H1 (cell line): ENCODE results near the gene GDPD1. TPM values are rescaled to one million over a fixed set of nuclear protein-coding genes. Genes with fewer than 3 reads are reported as not detected.

Source experiments
- CTCF ChIA-PET: fragments of 300-600 bp; sonication (Branson Sonifier 250); formaldehyde crosslinking; loops from one replicate; lab custom pipeline; 2021; ENCODE audit not compliant: partially characterized antibody; lab: Charles Lee
- POLR2A ChIA-PET: fragments of 300-600 bp; sonication (Branson Sonifier 250); formaldehyde crosslinking; loops from one replicate; lab custom pipeline; 2021; ENCODE audit warnings: inconsistent platforms; ENCODE audit not compliant: partially characterized antibody; lab: Charles Lee
- DNase-seq, 2 experiments: peaks; one replicate each; pipeline versions ENCODE4 v3.0.0 to v3.0.0-alpha.2; 2010 to 2022; ENCODE audit warnings: low spot score in 2 of 2, low read depth in 1 of 2, mixed read lengths in 1 of 2
- FAIRE-seq: peaks from 2 replicates; lab custom pipeline; 2011; peaks lifted over from hg19 to GRCh38; lab: Jason Lieb, UNC
- H2AFZ ChIP-seq: 2 replicates; pipeline ENCODE4 v1.8.1; 2012; ENCODE audit warnings: low read length, inconsistent platforms
- H2AK5ac ChIP-seq: 2 replicates; pipeline ENCODE4 v1.6.1; 2013; ENCODE audit warnings: low read depth, low read length
- H2BK120ac ChIP-seq: replicated peaks from 2 replicates; pipeline ENCODE3; 2013; ENCODE audit warnings: low read depth, low read length, inconsistent platforms
- H2BK12ac ChIP-seq: 2 replicates; pipeline ENCODE4 v1.6.1; 2013; ENCODE audit warnings: low read depth, low read length
- H2BK15ac ChIP-seq: 2 replicates; pipeline ENCODE4 v1.6.1; 2013; ENCODE audit warnings: low read length
- H2BK20ac ChIP-seq: 2 replicates; pipeline ENCODE4 v1.6.1; 2013; ENCODE audit warnings: low read length
- H2BK5ac ChIP-seq: 2 replicates; pipeline ENCODE4 v1.6.1; 2013; ENCODE audit warnings: low read depth, low read length
- H3K14ac ChIP-seq: 2 replicates; pipeline ENCODE4 v1.6.1; 2013; ENCODE audit warnings: inconsistent platforms; ENCODE audit not compliant: insufficient read length
- H3K18ac ChIP-seq: 2 replicates; pipeline ENCODE4 v1.6.1; 2013; ENCODE audit warnings: low read length; ENCODE audit errors: extremely low read depth
- H3K23ac ChIP-seq: 2 replicates; pipeline ENCODE4 v1.6.1; 2013; ENCODE audit warnings: inconsistent platforms; ENCODE audit not compliant: insufficient read length
- H3K23me2 ChIP-seq: 2 replicates; pipeline ENCODE4 v1.6.1; 2013; ENCODE audit warnings: low read depth, low read length
- H3K27ac ChIP-seq: 2 replicates; pipeline ENCODE4 v1.6.1; 2011; ENCODE audit warnings: low read depth, low read length, inconsistent platforms
- H3K27me3 ChIP-seq, 4 experiments: replicated peaks in 1 of 4; 1 replicate in 1 of 4; 2 replicates in 3 of 4; pipeline versions ENCODE4 v1.6.1 to v1.8.1; 2011 to 2013; ENCODE audit warnings: low read length in 3 of 4, mild to moderate bottlenecking in 3 of 4, inconsistent platforms in 2 of 4, mixed read lengths in 2 of 4, moderate library complexity in 1 of 4; ENCODE audit not compliant: control insufficient read depth in 3 of 4, insufficient read depth in 3 of 4; ENCODE audit errors: extremely low read depth in 1 of 4
- H3K36me3 ChIP-seq, 4 experiments: 2 replicates each; pipeline versions ENCODE4 v1.6.1 to v1.8.1; 2011 to 2013; ENCODE audit warnings: mild to moderate bottlenecking in 4 of 4, low read length in 3 of 4, moderate library complexity in 2 of 4, control low read depth in 1 of 4, inconsistent platforms in 1 of 4; ENCODE audit not compliant: insufficient read depth in 4 of 4, control insufficient read depth in 2 of 4
- H3K4ac ChIP-seq: replicated peaks from 2 replicates; pipeline ENCODE3; 2013; ENCODE audit warnings: low read length, low read depth, mixed read lengths, inconsistent platforms; ENCODE audit not compliant: insufficient read length
- H3K4me1 ChIP-seq, 4 experiments: replicated peaks in 1 of 4; 1 replicate in 1 of 4; 2 replicates in 3 of 4; pipeline versions ENCODE4 v1.6.1 to v1.8.1; 2011 to 2013; ENCODE audit warnings: low read length in 3 of 4, inconsistent platforms in 2 of 4, mixed read lengths in 1 of 4; ENCODE audit not compliant: insufficient read depth in 4 of 4, control insufficient read depth in 3 of 4
- H3K4me2 ChIP-seq, 2 experiments: 2 replicates each; pipeline versions ENCODE4 v1.6.1 to v1.8.1; 2011 to 2013; ENCODE audit warnings: low read depth in 2 of 2, low read length in 2 of 2, control low read depth in 1 of 2, inconsistent platforms in 1 of 2, mild to moderate bottlenecking in 1 of 2; ENCODE audit not compliant: insufficient read depth in 1 of 2
- H3K4me3 ChIP-seq, 4 experiments: fragments of 200-600, 300-600 bp in 1 of 4; sonication (generic), shearing (Covaris generic), sonication (Bioruptor Twin) in 1 of 4; 2 replicates each; pipeline versions ENCODE4 v1.5.1 to v1.8.1; 2011 to 2016; ENCODE audit warnings: low read length in 4 of 4, low read depth in 3 of 4, control low read depth in 2 of 4, inconsistent platforms in 2 of 4, mild to moderate bottlenecking in 2 of 4, mixed read lengths in 1 of 4, moderate library complexity in 1 of 4; ENCODE audit not compliant: insufficient read depth in 2 of 4; ENCODE audit errors: extremely low read depth in 1 of 4
- H3K56ac ChIP-seq: replicated peaks from 2 replicates; pipeline ENCODE3; 2013; ENCODE audit warnings: low read depth, mild to moderate bottlenecking, mixed read lengths, low read length, inconsistent platforms; ENCODE audit not compliant: insufficient read length
- H3K79me1 ChIP-seq: 2 replicates; pipeline ENCODE4 v1.6.1; 2013; ENCODE audit warnings: low read depth, low read length, control low read depth
- H3K79me2 ChIP-seq, 2 experiments: 2 replicates each; pipeline versions ENCODE4 v1.6.1 to v1.8.1; 2012 to 2013; ENCODE audit warnings: low read length in 2 of 2, mild to moderate bottlenecking in 2 of 2, inconsistent platforms in 1 of 2; ENCODE audit not compliant: insufficient read depth in 2 of 2, control insufficient read depth in 1 of 2
- H3K9ac ChIP-seq, 4 experiments: replicated peaks in 1 of 4; 1 replicate in 1 of 4; 2 replicates in 3 of 4; pipeline versions ENCODE4 v1.6.1 to v1.8.1; 2011 to 2013; ENCODE audit warnings: low read depth in 3 of 4, low read length in 3 of 4, control low read depth in 2 of 4, mild to moderate bottlenecking in 2 of 4, moderate library complexity in 2 of 4, inconsistent platforms in 1 of 4; ENCODE audit errors: extremely low read depth in 1 of 4
- H3K9me3 ChIP-seq, 2 experiments: 2 replicates each; pipeline versions ENCODE4 v1.6.1 to v1.8.1; 2012 to 2013; ENCODE audit warnings: mild to moderate bottlenecking in 2 of 2, moderate library complexity in 2 of 2, control low read depth in 1 of 2, inconsistent platforms in 1 of 2, low read depth in 1 of 2, low read length in 1 of 2, mixed read lengths in 1 of 2; ENCODE audit not compliant: insufficient read depth in 2 of 2
- H4K20me1 ChIP-seq, 2 experiments: replicated peaks in 1 of 2; 2 replicates each; pipeline versions ENCODE3 to v1.8.1; 2011 to 2013; ENCODE audit warnings: inconsistent platforms in 2 of 2, low read length in 2 of 2, mild to moderate bottlenecking in 1 of 2; ENCODE audit not compliant: insufficient read depth in 2 of 2, control insufficient read depth in 1 of 2
- H4K5ac ChIP-seq: 2 replicates; pipeline ENCODE4 v1.6.1; 2013; ENCODE audit warnings: low read length, low read depth, mixed read lengths, inconsistent platforms; ENCODE audit not compliant: insufficient read length
- H4K8ac ChIP-seq: 2 replicates; pipeline ENCODE4 v1.8.0; 2013; ENCODE audit warnings: mild to moderate bottlenecking, moderate library complexity, low read length, inconsistent platforms; ENCODE audit not compliant: insufficient read depth; ENCODE audit errors: extremely low read depth
- H4K91ac ChIP-seq: replicated peaks from 2 replicates; pipeline ENCODE3; 2013; ENCODE audit warnings: low read length, mixed read lengths, inconsistent platforms; ENCODE audit not compliant: insufficient read length
- BACH1 ChIP-seq: IDR thresholded peaks from 2 replicates; pipeline ENCODE4 v1.6.1; 2012; ENCODE audit warnings: low read length, improper control_type of control experiment
- BRCA1 ChIP-seq: IDR thresholded peaks from 2 replicates; pipeline ENCODE4 v1.6.1; 2012; ENCODE audit warnings: low read depth, low read length, improper control_type of control experiment
- CBX8 ChIP-seq: fragments of 300-800, 300-1000 bp; sonication (generic); IDR thresholded peaks from 2 replicates; pipeline ENCODE4 v1.7.1; 2016; ENCODE audit warnings: low read depth, low read length, borderline replicate concordance
- CREB1 ChIP-seq: IDR thresholded peaks from 2 replicates; pipeline ENCODE4 v1.6.1; 2012; ENCODE audit warnings: inconsistent platforms
- CTBP2 ChIP-seq: IDR thresholded peaks from 2 replicates; pipeline ENCODE4 v1.7.0; 2011; ENCODE audit warnings: borderline replicate concordance, mild to moderate bottlenecking, moderate library complexity, mixed read lengths, low read length; ENCODE audit not compliant: insufficient read depth, insufficient read length
- EP300 ChIP-seq, 2 experiments: IDR thresholded peaks; 1 replicate in 1 of 2; 2 replicates in 1 of 2; pipeline ENCODE4 v1.6.1; 2011 to 2012; ENCODE audit warnings: low read depth in 2 of 2, low read length in 2 of 2, mild to moderate bottlenecking in 2 of 2, borderline replicate concordance in 1 of 2, inconsistent platforms in 1 of 2, moderate library complexity in 1 of 2
- FOSL1 ChIP-seq: IDR thresholded peaks from 2 replicates; pipeline ENCODE4 v1.6.1; 2011; ENCODE audit warnings: mild to moderate bottlenecking, low read depth, low read length, moderate library complexity; ENCODE audit not compliant: insufficient read depth
- GTF2F1 ChIP-seq: IDR thresholded peaks from 2 replicates; pipeline ENCODE4 v1.6.1; 2012; ENCODE audit warnings: low read depth, low read length, improper control_type of control experiment, borderline replicate concordance
- JUND ChIP-seq: IDR thresholded peaks from 2 replicates; pipeline ENCODE4 v1.6.1; 2011; ENCODE audit warnings: mild to moderate bottlenecking, improper control_type of control experiment, low read length
- NRF1 ChIP-seq: IDR thresholded peaks from 2 replicates; pipeline ENCODE4 v1.6.1; 2011; ENCODE audit warnings: mild to moderate bottlenecking, low read depth, low read length, improper control_type of control experiment
- SIRT6 ChIP-seq: IDR thresholded peaks from one replicate; pipeline ENCODE4 v1.7.1; 2012; ENCODE audit warnings: low read length, inconsistent platforms
- SP2 ChIP-seq: IDR thresholded peaks from 2 replicates; pipeline ENCODE4 v1.6.1; 2012; ENCODE audit warnings: mild to moderate bottlenecking, low read length, inconsistent platforms
- SRF ChIP-seq: IDR thresholded peaks from 2 replicates; pipeline ENCODE4 v1.6.1; 2011; ENCODE audit warnings: mild to moderate bottlenecking, low read depth, low read length, moderate library complexity
- TEAD4 ChIP-seq: IDR thresholded peaks from 2 replicates; pipeline ENCODE4 v1.6.1; 2012; ENCODE audit warnings: low read depth, low read length, inconsistent platforms, mixed read lengths
- WGBS, 2 experiments: shearing (Covaris generic) in 1 of 2; methylation state at CpG; one replicate each; pipeline versions ENCODE4 v1.1.6 to v1.1.7; 2013 to 2015; ENCODE audit warnings: low lambda C conversion rate in 2 of 2, mixed read lengths in 2 of 2, inconsistent platforms in 1 of 2, low coverage in 1 of 2, missing lambda C conversion rate in 1 of 2; ENCODE audit not compliant: insufficient replicate concordance in 2 of 2, insufficient coverage in 1 of 2, insufficient read length in 1 of 2; ENCODE audit errors: extremely low coverage in 1 of 2, missing lambda C conversion rate in 1 of 2; 5-methylcytosine and 5-hydroxymethylcytosine counted together
- polyA plus RNA-seq, 7 experiments: library from polyadenylated mRNA; depleted of rRNA in 3 of 7; stranded (reverse) in 5 of 7; unstranded in 2 of 7; fragments of >200 nt in 5 of 7; fragments of 200-250 nt in 2 of 7; gene quantifications; 1 replicate in 5 of 7; 2 replicates in 1 of 7; 4 replicates in 1 of 7; pipeline versions ENCODE4 v1.2.1 to v1.2.3, GENCODE V29; 2011 to 2013; ENCODE audit warnings: missing spikeins in 2 of 7, mixed read lengths in 2 of 7
- total RNA-seq: library from RNA; stranded (reverse); fragmentation: NEBNext Ultra II Directional; extraction: Animal tissue kit (Norgen Biotek cat#: 25700); gene quantifications from 2 replicates; pipeline ENCODE4 v1.2.1, GENCODE V29; 2021

The GDPD1 gene
- total and polyA plus RNA-seq, 2 of the 8 experiments (the other 6 are each of a cell fraction or from before 2014, with no cell fraction given) = 3.2 to 7.7 TPM

DNA sequence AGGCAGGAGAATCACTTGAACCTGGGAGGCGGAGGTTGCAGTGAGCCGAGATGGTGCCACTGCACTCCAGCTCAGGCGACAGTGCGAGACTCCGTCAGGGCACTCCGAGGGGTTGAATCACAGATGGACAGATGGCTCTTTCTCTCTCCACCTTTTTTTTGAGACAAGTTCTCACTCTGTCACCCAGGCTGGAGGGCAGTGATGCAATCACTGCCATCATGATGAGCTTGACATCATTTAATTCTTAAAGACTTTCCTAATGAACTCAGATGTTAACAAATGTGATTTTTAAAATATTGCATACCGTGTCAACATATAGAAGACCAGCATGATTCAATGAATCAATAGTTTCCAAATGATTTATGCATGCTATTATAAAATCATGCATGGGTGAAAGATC is 3.5 kb downstream of the GDPD1 start:
- H3K18ac ChIP-seq = no peak overlapping the region
- no peak overlapping the region for H2BK5ac ChIP-seq
- H3K79me2 ChIP-seq = no peaks in the 10 kb centered on the region
- peaks cover 7% of the 10 kb centered on the region; the same call in 1 of the 2 replicates for H3K23me2 ChIP-seq
- no peak overlapping the region for H4K8ac ChIP-seq
- no peak overlapping the region for H2BK12ac ChIP-seq
- no peak overlapping the region for H2AFZ ChIP-seq
- H3K4me2 ChIP-seq = no peak overlapping the region
- no peaks in the 10 kb centered on the region for H4K20me1 ChIP-seq
- H3K36me3 ChIP-seq = no peaks in the 10 kb centered on the region
- DNase-seq (peak in 1 of 2 experiments; percentile 19), FAIRE-seq (no peak)
- no peak overlapping the region for H4K91ac ChIP-seq
- no peak overlapping the region for H4K5ac ChIP-seq
- no peak overlapping the region for H3K9ac ChIP-seq
- H3K27ac ChIP-seq = no peak overlapping the region
- no peaks in the 10 kb centered on the region for H3K79me1 ChIP-seq
- H3K56ac ChIP-seq = no peak overlapping the region
- H2BK20ac ChIP-seq = no peak overlapping the region
- no peak overlapping the region for H2BK15ac ChIP-seq
- ChIA-PET CTCF (no interaction called here), POLR2A (no interaction called here)
- no peaks in the 10 kb centered on the region; a peak in 2 of 7 replicates for H3K4me1 ChIP-seq
- H3K4me3 ChIP-seq = no peak overlapping the region
- WGBS, 2 experiments = 88% methylated on average over 7 of the region's 7 CpGs; no CpG with 5 or more reads in 1 of the 2 experiments
- no peak overlapping the region for H3K4ac ChIP-seq
- H2AK5ac ChIP-seq = no peak overlapping the region
- H3K23ac ChIP-seq = no peak overlapping the region
- H3K14ac ChIP-seq = no peak overlapping the region
- H2BK120ac ChIP-seq = no peak overlapping the region
- no peaks in the 10 kb centered on the region for H3K27me3 ChIP-seq
- no peaks in the 10 kb centered on the region for H3K9me3 ChIP-seq
- no peak for TF ChIP-seq CBX8
- no peak for TF ChIP-seq SP2
- TF ChIP-seq JUND = no peak
- TF ChIP-seq BRCA1 = no peak
- TF ChIP-seq CREB1 = no peak
- TF ChIP-seq NRF1 = no peak
- no peak for TF ChIP-seq CTBP2
- TF ChIP-seq FOSL1 = no peak
- TF ChIP-seq SIRT6 = no peak
- no peak for TF ChIP-seq GTF2F1
- no peak for TF ChIP-seq SRF
- TF ChIP-seq EP300 (IDR thresholded peaks at IDR 0.05; ENCODE audit: borderline replicate concordance in 1 of 2, low read depth in 2 of 2, low read length in 2 of 2) = no peak
- TF ChIP-seq BACH1 = no peak
- no peak for TF ChIP-seq TEAD4
